HG02678 (cell line): ENCODE measurements around the gene PTMS.
A peak's percentile ranks its signal among the peaks of the same experiment; 100 is the strongest.

Experiments used
- ATAC-seq: cut with Tn5 transposase; IDR thresholded peaks from one replicate; pipeline ENCODE4 v1.9.1; 2021; ENCODE audit warnings: mild to moderate bottlenecking, moderate library complexity; ENCODE audit not compliant: unreplicated experiment

Gene PTMS

DNA sequence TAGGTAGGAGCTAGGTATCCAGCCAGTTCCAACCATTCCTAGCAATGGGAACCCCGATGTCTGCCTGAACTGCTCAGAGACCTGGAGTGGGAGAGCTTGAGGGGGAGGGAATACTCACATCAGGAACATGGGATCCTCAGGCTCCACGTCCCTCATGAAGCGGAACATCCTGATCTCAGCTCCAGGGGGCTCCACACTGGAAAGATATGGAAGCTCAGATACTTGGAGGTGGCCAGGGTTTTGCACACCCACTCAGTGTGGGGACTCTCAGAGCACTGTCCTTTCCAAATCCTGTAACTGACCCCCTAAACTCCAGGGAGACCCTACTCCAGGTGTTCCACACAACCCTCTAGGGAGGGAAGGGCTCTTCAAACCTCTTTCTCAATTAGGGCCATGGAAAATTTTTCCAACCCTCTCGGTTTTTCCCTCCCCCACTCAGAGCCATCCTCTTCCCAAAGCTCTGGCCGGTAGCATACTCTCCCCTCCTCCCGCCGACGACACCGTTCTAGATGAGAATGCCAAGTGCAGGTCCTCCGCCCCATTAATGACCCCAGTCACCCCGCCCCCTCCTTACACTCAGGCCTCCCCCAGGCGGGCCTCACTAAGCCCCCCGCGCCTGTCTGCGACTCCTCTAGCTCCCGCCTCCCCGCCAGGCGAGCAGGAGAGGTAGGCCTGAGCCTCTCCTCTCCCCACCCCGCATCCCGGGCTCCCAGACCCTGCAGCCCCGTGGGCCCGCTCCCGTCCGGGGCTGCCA lies 13.8 kb upstream of the PTMS start:
- no peak for ATAC-seq

DNA sequence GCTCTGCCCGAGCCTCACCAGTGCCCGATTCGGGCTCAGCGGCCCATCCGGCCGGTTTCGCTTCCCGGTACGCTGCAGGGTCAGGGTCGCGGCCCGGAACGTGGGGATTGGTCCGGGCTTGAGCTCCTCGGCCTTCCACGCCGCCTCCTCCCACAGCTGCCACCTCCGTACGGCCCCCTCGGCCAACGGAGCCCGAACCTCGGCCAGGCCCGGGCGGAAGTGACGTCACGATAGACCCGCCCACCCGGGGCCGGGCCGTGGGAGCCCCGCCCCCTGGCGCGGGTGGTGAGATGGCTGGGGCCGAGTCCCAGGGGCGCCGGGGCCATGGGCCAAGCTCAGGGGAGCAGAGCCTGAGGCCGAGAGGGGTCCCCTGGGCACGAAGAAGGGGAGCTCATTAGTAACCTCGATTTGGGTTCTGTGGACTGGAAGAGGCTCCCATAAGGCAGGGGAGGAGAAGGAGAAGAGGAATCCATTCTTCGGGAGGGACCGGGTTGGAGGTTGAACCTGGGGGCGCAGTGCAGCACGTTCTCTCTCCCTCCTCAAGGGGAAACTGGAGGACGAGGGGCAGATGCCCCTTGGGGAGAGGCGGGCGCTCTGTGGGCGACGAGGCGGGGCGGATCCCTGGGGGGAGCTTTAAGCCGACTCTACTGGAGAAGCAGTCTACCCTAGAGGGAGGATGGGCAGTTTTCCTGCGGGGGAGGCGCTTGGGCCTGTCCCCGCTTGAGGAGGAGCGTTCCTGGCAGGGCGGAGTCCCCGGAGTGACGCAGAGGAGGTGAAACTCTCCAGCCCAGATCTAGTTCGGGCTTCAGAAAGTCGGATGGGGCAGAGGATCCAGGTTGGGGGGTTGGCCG lies 13.0 kb upstream of the PTMS start, which contains the start of gene MLF2:
TSS of gene MLF2 (minus strand) at position 221 of the 851 bp plus-strand sequence. CDS start 807 bp downstream, outside the sequence.
- peak; percentile 86 for ATAC-seq

DNA sequence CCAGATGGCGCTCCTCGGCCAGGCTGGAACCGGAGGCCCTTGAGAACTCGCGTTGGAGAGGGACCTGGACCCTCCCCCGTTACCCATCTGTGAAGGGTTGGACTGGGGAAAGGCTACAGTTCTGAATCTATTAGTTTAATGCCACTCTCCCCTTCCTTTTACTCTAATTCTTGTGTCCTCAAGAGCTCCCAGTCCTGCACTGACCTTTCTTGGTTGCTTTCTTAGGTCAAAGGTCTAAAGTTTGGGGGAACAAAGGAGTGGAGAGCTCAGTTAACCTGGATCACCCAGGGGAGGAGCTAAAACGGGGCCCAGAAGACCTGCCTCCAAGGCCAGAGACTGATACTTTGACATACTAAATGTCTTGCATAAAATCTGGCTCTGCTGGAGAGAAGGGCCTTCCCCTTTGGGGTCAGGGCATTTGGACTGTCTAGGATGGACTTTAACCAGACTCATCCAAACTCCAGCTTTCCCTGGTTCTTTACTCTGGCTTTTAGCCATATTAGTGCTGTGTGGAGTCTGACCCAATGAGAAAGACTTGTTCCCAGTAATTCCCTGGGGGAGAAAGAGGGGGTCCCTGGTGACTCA lies 12.3 kb upstream of the PTMS start:
- no peak for ATAC-seq

DNA sequence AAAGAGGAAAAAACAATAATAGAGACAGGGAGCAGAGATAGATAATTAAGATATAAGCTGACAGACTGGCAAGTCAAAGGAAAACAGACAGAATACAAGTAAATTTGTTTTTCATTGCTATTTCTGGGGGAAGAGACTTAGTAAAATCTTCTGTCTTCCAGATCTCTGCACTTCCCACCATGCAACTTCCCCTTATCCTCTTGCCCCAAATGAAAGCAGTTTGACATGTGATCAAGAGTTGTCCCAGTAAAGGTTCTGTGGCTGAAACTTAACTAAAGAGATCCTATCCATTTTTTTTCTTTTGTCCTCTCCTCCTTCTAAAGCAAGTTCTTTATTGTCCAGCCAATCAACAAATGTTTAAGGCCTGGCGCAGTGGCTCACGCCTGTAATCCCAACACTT lies 11.8 kb upstream of the PTMS start:
- ATAC-seq: no peak

DNA sequence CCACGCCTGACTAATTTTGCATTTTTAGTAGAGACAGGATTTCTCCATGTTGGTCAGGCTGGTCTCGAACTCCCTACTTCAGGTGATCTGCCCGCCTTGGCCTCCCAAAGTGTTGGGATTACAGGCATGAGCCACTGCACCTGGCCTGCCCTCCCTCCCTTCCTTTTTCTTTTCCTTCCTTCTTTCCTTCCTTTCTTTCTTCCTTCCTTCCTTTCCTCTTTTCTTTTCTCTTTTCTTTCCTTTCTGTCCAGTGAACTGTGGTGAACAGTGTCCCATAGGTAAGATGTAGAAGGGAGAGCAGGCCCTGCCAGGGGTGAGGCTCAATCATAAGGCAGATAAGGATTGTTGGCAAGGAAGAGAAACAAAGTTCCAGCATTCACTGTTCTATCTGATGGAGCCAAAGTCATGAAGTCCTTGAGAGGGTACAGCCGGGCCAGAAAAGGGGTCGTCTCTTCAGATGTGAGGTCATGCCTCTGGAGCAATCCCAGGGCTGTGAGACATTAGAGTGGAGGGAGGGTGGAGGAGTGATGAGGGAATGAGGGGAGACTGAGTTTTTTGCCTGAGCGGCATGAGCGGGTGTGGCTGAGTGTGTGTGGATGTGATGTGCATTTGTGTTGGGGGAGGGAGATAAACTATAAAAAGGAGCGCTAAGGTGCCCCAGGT lies 9.0 kb upstream of the PTMS start:
- ATAC-seq: no peak

DNA sequence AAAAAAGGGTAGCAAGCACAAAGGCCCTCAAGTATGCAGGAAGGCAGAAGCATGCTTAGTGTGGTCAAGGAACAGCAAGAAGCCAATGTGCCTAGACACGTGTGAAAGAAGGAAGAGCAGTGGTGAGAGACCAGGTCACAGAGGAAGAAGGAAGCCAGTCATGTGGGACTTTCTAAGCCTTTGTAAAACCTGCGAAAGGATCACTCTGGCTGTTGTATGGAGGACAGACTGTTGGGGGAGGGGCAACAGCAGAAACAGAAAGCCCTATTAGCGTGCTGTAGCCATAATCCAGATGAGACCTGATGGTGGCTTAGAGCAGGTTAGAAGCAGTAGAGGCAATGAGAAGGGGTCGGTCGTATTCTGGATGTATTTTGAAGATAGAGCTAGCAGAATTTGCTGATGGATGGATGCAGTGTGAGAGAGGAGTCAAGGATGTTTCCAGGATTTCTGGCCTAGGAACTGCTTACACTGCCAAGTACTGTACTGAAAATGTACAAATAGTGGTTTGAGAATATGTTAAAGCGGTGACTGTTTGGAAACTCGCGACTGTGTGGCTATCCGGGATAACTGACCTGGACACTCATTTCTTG lies 7.6 kb upstream of the PTMS start:
- no peak for ATAC-seq

DNA sequence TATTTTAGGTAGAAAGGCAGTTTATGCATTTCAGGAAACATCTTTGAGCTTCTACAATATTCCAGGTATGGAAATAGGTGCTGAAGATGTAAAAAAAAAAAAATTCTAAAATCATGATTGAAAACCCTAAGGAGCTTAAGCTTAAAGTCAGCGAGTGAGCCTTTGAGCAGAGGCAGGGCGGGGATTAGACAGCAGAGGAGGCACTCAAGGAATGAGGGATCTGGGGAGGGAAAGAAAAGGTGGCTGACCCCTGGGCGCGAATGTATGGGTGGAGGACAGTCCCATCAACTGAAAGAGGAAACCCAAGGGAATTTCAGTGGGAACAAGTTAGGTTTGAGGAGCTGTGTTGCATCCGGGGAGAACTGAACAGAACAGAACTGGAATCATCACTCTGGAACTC lies 6.4 kb upstream of the PTMS start:
- no peak for ATAC-seq

DNA sequence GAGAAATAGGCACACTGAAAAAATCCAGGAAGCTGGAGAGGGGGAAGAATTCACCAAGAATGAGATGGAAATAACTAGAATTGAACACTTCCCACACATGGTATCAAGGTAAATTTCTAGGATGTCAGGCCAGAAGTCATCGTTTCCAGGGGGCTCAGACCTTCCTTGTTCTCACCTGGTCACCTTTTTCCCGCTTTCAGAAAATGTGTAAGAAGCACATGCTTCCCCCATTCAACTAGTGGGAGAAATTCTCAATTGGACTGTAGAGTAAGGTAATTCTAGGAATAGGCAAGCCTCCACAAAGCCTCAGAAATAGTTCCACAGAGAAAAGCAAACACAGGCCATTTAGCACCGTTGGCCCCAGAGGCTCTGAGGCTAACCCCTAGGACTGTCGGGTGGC lies 2.8 kb upstream of the PTMS start:
- ATAC-seq: no peak

DNA sequence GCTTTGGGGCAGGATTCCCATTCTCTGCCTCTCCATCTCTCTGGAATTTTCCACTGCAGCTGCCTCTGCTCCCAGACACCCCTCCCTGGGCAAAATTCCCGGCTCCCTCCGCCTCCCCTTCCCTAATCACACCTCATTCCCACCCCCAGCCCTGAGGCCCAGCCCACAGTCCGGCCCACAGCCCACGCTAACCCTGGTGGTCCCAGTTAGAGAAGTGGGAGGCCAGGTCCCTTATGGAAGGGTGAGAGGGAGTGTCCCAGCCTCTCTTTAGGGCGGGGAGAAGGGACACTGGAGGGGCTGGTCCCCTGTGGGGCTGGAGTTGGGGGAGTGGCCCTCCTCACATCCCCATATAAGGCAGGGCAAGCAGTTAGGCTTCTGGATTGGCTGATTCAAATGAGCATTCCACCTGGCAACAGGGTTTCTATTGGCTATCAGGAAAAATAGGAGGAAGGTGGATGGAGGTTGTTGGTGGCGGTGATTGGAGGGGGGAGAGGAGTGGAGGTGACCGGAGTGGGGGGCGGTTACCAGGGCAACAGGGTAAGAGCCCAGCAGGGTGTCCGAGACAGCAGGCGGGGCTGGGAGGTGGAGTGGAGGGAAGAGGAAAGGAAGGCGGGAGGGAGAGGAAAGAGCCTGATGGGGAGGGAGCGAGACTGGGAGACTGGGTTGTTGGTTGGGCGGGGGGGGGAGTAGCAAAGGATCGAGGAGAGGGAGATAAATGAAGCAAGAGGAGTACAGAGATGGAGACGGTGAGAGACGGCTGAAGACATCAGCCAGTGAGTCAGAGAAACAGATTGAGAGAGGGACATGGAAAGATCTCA lies 1.9 kb upstream of the PTMS start:
- peak; percentile 83 for ATAC-seq

DNA sequence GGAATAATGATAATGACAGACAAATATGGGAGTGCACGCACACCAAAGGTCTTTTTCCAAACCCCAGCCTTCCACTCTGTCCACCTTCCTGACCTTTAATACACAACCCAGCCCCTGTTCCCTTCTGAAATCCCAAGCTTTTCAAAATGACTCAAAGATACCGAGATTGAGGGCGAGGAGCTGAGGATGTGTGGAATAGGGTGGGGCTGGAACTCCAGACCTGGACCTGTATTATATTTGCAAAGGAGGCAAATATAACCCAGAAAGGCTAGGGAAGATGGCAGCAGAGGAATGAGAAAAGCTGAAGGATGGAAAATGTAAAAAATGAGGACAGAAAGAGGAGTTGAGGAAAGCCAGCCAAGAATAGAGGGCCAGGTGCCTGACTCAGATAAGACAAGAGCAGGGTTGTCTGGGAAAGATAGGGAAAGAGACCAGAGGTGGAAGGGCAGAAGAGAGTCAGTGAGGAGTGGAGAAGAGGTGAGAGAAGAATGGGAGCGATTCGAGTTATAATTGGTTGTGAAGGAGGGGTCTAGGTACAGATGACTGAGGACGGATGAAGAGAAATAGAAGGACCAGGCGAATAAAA lies 1.0 kb upstream of the PTMS start:
- no peak for ATAC-seq

DNA sequence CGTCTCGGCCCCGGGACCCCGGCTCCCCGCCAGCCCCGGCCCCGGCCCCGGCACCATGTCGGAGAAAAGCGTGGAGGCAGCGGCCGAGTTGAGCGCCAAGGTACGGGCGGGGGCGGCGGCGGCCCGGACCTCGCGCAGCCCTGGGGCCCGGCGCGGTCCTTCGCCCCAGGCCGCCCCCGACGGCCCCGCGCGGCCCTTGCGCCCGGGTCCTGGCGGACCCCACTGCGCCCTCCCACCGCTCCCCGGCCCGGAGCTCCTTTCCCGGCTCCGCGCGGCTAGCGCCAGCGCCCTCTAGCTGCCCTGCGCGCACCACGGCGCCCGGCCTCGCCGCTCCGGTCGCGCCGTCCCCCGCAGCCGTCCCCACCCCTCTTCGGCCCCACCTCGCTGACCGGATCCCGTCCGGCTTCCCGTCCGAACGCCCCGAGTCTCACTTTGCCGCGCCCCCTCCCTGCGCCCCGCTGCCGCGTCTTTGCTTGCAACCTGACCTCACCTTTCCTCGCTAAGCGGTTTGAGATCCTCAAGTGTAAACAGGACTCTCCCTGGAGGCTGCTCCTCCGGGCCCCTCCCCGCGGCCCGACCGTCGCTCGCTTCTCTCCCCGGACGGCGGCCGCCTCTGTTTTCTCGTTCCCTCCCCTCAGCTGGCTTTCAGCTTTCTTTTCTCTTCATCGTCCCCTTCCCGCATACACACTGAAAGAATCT lies 637 bp downstream of the PTMS start:
- ATAC-seq: peak; percentile 52

DNA sequence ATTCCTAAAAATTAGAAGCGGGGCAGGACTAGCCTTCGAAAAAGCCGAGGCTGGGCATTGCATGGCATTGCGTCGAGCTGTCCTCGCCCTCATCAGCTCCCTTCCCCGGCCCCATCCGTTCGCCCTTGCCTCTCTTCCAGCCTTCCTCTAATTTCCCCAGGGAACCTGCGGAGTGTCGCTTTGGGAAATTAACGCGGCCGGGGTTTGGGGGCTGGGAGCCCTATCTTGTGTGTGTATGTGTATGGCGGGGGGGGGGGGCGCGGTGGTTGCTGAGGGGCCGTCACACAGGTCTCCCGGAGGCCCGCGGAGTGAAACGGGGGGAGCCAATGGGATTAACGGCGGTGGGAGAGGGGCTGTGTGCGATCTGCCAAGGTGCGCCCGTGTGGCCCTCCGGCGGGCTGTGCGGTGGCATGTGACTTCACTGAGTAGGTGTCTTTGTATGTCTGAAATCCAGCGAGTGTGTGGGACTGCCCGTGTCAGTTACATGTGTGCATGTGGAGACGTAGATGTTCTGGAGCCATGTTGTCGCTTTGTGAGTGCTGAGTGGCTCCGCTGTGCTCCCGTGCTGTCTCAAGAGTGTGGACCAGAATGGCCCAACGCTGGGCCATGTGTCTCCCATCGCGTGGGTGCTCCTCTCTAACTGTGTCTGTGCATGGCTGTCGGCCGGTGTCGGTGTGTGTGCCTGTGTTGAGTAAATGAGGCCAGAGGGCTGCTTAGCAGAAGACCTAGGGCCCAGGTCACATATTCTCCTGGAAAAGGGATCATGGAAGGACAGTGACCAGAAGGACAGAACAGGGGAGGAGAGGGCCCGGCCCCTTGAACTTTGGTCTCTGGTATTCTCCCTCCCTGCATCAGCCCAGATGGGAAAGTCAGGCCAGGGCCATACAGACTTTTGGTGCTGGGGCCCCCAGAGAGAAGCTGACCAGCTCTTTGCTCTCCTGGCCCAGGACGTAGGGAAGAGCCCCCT lies 1.5 kb downstream of the PTMS start:
- no peak for ATAC-seq

DNA sequence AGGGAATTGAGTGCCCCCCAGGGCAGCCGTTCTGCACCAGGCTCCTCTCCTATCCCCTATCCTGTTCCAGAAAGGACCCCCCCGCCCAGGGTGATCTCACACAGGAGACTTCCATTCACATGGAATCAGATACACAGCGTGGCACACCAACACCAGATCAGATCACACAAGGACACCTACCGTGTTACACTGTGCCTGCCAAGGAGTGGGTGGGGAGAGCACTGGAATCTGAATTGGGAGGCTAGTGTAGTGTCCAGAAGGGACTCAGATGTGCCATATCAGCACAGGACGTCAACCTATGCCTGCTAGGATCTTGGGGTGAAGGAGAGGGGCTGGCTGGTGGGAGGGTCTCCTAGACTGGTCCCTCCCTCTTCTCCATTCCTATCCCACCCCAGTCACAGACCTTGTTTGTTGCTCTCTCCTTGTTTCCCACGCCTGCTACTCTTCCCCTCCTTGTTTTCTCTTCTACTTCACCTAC lies 2.3 kb downstream of the PTMS start:
- no peak for ATAC-seq

DNA sequence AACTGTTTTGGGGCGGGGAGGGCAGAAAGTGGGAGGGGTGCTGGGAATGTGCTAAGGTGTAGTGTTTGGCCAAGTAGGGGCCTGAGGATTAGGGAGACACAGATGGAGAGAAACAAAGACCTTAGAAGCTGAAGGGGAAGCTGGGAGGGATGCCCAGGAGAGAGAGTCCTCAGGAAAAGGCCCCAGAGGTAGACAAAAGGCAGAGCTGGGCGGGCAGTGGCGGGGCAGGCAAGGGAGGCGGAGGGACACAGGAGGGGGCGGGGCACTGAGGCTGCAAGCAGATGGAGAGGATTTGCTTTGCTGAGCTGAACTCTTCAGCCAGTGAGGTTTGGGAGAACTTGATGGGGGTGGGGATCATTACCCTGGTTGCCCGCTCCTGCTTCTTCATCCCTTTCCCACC lies 2.8 kb downstream of the PTMS start:
- ATAC-seq: no peak

DNA sequence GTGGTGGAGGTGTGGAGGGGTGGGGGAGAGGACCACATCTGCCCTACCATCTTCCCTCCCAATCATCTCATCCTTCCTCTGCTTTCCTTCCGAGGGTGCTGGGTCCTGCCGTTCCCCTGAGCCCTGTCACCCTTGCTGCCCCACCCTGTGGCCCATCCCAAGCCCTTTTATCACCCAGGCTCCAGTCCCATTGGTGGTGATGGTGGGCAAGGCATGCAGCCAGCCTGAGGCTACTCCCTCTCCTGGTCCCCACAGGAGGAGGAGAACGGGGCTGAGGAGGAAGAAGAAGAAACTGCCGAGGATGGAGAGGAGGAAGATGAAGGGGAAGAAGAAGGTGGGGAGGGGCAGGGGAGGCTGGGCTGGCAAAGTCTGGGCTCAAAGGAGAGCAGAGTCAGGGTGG lies 3.5 kb downstream of the PTMS start:
- no peak for ATAC-seq

DNA sequence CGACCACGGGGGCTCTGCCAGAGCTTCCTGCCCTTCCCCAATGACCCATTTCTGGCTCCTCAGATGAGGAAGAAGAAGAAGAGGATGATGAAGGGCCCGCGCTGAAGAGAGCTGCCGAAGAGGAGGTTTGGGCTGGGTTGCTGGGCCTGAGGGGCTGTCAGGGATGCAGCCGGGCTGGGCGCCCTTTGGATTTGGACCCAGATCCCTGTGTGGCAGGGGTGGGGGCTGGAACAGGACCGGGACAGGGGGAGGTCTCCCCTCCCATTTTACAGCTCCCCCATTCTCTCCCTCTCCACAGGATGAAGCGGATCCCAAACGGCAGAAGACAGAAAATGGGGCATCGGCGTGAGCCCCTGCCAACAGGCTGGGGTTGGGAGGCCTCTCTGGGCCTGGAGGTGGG lies 3.9 kb downstream of the PTMS start:
- ATAC-seq: no peak

DNA sequence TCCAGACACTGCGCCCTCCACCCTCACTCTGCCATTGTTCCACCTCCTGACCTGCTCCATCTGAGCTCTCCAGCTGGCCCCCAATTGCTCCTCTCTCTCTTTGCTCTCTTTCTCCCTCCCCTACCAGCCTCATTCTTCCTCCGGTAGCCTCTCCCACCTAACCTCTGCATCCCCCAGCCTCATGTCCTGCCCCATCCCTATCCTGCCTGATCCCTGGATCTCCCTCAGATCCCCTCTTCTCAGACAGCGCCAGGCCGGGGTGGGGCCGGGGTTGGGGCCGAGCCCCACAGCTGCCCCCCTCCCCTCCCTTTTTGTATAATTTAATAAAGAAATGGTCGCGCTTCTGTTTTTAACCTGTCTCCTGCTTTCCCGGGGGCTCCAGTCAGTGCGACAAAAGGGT lies 4.4 kb downstream of the PTMS start:
- no peak for ATAC-seq

DNA sequence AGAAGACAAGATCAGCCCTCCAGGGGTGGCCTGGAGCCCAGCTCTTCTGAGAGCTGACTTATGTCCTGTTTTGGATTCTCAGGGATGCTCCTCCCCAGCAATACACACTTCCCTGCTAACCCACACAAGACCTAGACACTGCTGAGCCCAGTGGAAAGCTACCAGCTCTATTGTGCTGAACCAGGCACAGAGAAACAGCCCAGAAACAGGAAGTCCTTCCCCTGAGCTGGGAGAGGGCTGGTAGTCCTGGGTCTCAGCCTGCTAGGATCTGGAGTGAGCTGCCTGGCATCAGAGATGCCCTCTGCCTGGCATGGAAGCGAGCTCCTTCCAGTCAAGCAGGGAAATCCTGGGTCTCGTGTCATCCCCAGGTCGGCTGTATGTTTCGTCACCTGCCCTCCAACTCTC lies 4.9 kb downstream of the PTMS start:
- no peak for ATAC-seq
